ENCODE measurements around the gene NEB. TPM values are rescaled to one million over a fixed set of nuclear protein-coding genes. Genes with fewer than 3 reads are reported as not detected.
"Not testable (repeated sequence)": the region's sequence is repeated elsewhere in the genome, so short reads cannot be mapped to it uniquely, and the experiment has no call there.

NEB gene
- total RNA-seq, 1 donor from 2014 or later = 10.9 TPM

DNA sequence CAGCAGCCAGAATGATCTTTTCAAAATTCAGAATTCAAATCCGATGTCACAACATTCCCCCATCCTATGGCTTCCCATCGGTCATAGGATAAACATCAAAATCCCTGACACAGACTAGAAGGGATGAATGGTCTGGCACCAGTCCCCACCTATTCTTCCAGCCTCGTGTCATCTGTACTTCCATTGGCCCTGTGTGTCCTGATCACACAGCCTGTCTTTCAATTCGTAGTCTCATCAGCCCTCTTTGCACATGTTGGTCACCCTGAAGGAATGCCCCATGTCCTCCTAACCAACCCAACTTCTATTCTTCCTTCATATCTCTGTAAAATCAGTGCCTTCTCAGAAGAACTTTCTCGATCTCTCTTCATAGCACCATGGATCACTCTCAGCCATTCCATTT, 157.2 kb downstream of the NEB start:
- intact Hi-C loops (cut with DNase I) = no loop called here
- DNase-seq (ENCODE audit: low spot score) = no peak

DNA sequence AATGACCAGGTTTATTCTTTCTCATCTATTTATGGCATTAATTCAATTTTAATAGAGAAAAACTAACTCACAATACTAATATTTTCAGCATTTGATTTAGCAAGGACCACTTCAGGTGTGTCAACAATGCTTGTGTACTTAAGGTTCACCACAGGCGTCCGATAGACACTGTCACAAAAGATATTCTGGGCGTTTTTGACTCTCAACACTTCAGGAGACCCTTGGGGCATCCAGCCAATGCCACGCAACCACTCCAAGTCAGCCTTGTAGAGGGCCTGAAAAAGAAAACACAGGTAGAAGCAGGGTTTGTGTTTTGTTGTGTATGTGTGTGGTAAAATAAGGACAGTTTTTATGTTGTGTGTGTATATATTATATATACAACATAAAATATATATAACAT, 158.2 kb downstream of the NEB start:
- intact Hi-C loops (cut with DNase I) = no loop called here
- DNase-seq (ENCODE audit: low spot score) = no peak

DNA sequence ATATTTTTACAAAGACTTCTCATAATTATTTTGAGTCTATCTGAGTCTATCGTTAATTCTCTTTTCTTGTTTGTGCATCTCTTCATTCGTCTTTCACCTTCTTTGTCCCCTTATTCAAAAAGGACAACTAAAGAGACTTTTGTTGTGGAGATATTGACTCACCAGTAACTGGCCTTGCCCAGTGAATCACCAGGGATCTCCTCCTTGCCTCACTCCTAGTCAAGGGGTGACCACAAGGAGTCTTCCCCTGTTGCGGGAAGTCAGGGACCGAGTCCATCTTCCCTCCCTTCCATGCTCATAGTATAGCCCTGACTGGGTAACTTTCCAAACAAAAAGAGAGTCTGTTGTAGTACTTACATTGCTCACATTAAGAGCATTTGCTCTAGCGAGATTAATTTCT, 158.9 kb downstream of the NEB start:
- intact Hi-C loops (cut with DNase I) = no loop called here
- DNase-seq (ENCODE audit: low spot score) = no peak

DNA sequence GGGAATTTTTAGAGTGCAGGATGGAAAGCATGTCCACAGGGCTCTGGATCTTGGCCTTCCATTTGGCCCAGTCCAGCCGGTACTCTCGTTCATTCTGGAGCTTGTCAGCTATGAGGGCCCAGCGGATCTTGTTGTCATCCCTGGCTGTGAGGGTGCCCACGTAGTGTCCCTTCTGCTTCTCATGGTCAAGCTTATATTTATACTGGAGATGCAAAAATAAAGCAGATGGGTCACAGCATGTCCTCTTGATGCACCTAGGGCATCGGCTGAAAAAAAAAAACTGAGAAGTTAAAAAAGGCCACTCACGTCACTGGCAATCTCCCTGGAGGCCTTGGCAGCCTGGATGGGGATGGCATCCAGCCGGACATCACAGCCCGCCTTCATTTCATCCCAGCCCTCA, 164.1 kb downstream of the NEB start:
- intact Hi-C loops (cut with DNase I) = no loop called here
- no peak for DNase-seq (ENCODE audit: low spot score)

DNA sequence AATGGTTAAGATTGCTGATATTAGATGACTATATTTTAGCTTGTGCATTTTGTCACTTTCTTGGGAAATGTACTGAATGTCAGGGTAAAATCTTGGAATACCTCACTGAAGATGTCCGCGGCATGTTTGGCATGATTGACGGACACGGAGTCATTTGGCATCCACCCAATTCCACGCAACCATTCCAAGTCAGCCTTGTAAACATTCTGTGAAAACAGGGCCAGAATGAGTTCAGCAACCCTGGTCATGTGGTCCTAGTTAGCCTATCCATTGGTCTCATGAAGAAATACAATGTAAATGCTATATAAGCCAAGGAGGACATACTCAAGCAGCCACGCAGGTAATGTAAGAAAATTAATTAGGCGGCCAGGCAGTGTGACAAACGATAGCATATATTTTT, 165.1 kb downstream of the NEB start:
- no peak for DNase-seq (ENCODE audit: low spot score)
- intact Hi-C loops (cut with DNase I) = no loop called here

DNA sequence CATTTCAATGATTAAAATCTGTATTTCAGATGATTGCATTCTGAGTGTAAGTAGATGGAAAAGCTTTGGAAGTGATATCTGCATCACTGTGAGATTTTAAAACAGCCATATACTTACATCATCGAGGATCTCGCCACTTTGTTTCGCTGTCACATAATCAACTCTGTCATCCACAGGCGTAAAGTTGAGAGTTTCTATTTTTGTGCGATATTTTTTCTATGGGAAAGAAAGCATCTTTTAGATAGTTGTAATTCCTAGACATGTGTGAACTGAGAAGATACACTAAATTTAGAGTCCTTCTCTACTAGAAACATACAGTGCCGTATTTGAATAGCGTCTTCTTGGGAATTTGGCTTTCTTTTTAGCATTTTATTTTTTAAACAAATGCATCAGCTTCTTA, 165.8 kb downstream of the NEB start:
- intact Hi-C loops (cut with DNase I) = no loop called here
- DNase-seq (ENCODE audit: low spot score) = no peak

DNA sequence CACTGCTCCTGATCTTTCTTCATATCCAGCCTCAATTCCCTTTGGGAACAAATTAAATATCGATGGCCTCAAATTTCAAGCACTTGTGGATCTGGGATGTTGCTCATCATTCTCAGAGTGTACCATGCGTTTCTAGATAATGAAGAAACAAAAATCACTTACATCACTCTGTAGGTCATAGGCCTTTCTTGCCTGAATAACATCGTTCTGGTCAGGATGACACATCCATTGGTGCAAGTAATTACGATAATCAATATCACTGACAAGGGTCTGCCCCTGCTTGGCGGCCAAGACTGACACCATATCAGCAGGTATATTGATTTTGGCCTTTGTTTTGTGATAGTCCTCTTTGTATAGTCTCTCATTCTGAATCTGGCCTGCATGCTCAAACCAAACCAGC, 167.3 kb downstream of the NEB start:
- intact Hi-C loops (cut with DNase I) = no loop called here
- no peak for DNase-seq (ENCODE audit: low spot score)

DNA sequence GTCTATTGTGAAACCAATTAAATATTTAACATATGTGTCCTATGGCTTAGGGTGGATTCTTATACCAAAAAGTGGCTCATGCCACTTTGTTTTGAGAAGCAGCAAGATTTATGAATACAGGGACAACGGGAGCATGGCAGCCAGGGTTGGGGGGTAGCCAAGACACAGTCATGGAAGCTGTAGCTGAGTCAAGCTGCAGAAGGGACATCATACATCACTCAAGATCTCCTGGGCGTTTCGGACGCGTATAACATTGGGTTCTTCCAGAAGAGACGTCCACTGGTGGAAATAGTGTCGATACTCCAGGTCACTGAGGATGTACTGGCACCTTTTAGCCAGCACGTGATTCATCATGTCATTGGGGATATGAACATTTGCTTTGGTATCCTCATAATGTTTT, 171.9 kb downstream of the NEB start:
- no peak for DNase-seq (ENCODE audit: low spot score)
- intact Hi-C loops (cut with DNase I) = no loop called here

DNA sequence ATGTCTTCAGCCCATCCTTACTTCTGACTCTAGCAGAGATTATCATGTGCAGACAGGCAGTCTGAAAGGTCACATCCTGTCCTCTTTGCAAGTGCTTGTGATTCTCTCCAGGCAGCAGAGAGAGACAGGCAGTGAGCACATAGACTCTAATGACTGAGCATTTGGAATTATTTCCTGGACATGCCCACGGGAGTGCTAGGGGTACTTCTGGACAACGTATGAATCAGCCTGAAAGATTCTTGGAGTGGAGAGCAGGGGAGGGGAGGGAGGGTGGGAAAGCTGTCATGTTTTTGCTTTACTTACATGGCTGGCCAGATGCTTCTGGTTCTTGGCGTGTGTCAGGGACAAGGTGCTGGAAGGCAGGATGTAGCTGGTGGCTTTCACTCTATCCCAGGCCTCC, 174.0 kb downstream of the NEB start:
- intact Hi-C loops (cut with DNase I) = no loop called here
- no peak for DNase-seq (ENCODE audit: low spot score)

DNA sequence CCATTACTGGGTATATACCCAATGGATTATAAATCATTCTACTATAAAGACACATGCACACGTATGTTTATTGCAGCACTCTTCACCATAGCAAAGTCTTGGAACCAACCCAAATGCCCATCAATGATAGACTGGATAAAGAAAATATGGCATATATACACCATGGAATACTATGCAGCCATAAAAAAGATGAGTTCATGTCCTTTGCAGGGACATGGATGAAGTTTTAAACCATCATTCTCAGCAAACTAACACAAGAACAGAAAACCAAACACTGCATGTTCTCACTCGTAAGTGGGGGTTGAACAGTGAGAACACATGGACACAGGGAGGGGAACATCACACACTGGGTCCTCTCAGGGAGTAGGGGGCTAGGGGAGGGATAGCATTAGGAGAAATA, 174.8 kb downstream of the NEB start:
- intact Hi-C loops (cut with DNase I); DNase-seq (ENCODE audit: low spot score): not testable (repeated sequence)

DNA sequence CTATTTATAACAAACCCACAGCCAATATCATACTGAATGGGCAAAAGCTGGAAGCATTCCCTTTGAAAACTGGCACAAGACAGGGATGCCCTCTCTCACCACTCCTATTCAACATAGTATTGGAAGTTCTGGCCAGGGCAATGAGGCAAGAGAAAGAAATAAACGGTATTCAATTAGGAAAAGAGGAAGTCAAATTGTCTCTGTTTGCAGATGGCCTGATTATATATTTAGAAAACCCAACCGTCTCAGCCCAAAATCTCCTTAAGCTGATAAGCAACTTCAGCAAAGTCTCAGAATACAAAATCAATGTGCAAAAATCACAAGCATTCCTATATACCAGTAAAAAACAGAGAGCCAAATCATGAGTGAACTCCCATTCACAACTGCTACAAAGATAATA, 176.4 kb downstream of the NEB start:
- intact Hi-C loops (cut with DNase I); DNase-seq (ENCODE audit: low spot score): not testable (repeated sequence)

DNA sequence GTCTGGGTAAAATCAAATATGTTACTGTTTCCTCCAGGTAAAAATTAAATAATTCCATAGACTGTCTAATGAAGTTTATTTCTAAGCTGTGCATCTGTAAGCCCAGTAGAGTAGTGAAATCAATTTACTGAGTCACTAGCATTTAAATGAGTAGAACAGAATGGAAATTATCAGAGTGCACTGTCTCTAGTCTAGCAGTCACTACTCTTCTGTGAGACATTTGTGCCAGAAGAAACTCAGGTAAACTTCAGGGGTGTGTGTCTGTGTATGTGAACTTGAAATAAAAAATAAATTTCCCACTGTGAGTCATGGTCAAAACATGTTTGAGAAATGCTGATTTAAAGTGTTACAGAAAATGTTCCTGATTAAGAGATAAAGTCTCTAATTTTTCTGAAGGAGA, 178.2 kb downstream of the NEB start:
- intact Hi-C loops (cut with DNase I) = no loop called here
- no peak for DNase-seq (ENCODE audit: low spot score)

DNA sequence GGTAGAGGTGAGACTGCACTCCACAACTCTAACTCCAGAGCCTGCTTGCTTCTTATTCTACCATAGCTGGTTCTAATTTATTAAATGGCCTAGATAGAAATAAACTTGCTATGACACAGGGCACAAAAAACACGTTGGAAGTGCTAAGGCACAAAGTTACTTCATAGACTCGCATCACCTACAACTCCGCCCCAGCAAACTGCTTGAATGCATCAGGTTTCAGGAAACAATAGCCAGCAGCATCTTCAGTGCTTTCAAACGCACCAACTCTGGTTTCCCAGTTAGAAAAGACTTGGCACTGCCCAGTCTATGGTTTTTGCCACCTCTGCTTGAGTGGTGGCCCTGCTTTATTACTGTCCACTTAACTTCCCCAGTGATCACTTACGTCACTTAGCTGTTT, 182.0 kb downstream of the NEB start:
- no peak for DNase-seq (ENCODE audit: low spot score)
- intact Hi-C loops (cut with DNase I) = no loop called here

DNA sequence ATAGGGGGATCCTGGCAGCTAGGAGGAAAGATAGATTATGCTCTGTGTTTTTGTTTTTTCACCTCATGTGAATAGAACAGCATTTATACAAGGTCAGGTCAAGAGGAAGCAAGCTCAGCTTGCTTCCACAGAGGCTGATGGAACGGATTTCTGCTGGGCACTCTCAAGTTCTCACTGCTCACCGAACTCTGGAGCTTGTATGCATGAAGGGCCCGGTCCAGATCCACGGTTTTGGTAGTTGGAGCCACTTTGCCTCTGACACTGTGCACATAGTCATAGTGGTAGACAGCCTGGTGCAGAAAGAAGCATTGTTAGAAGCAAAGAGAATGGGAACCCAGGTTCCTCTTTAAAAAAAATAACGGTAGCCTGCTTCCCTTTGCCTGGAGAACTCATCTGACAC, 182.7 kb downstream of the NEB start:
- no peak for DNase-seq (ENCODE audit: low spot score)
- intact Hi-C loops (cut with DNase I) = no loop called here

DNA sequence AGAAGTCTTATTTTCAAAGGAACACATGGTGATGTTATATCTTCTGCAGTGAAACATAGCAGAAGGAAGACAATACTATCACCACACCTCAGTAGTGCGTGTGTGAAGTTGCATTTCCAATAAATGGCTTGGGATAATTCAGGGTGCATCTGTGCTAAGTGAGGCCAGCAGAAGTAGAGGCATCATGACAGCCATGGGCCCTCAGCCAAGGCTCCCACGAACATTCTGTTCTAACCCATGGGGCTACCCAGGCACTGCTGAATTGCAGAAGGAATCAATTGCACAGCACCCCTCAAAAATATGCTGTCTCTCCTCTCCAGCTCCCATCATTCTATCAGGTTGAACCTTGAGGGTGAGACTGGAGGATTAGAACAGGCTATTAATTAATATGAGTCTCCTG, 185.1 kb downstream of the NEB start:
- intact Hi-C loops (cut with DNase I) = no loop called here
- no peak for DNase-seq (ENCODE audit: low spot score)

DNA sequence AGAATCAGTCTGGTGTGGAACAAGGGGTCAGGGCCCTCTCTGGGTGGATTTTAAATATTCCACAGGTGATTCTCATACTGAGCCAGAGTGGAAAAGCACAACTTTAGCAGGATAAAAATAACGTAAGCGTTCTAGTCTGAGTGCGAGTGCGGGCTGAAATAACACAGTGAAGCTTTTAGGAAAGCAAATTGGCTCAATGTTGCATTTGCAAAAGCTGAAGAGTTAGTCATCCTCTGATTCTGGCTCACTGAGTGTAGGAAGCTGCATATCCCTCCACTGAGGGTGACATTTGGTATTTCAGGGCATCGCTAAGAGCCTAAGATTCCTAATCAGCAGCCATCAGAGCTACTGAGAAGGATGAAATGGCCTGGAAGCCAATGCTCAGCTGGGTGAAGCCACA, 189.8 kb downstream of the NEB start:
- DNase-seq (ENCODE audit: low spot score) = no peak

DNA sequence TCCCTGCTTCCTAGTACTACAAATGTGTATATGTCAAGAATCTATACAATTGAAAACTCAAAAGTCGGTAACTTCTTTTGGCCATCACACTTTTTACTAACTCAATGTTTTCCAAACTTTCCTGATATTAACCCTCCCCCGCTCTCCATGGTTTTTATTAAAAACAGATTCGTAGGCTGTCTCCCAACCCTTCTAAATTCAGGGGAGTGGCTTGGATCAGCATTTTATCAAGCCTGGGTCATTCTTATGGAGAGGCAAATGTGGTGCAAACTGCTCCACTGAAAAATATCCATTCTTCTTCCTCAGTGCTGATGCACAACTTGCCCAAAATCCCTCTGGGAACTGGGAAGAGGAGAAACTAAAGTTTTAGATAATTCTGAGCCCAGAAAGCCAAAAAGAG, 190.4 kb downstream of the NEB start:
- intact Hi-C loops (cut with DNase I) = no loop called here
- DNase-seq (ENCODE audit: low spot score) = no peak

More for the DNA sequence above, 189.8 kb downstream of the NEB start:
- intact Hi-C loops (cut with DNase I) = no loop called here

DNA sequence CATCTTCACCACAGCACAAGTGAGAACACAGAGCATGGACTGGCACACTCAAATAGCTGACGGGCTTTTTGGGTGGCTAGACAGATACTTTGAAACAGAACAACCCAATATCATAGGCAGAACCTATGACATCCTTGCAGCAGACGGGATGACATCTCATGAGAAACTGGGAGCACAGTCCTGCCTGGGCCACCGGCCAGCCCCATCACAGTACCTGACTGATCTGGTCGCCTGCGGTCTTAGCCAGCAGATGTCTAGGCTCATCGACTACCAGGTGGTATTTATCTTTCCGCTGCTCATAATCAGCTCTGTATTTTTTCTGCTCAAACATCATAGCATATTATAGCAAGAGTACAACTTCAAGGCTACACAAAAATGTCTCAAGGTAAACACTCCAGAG, 200.3 kb downstream of the NEB start:
- intact Hi-C loops (cut with DNase I) = no loop called here
- no peak for DNase-seq (ENCODE audit: low spot score)

DNA sequence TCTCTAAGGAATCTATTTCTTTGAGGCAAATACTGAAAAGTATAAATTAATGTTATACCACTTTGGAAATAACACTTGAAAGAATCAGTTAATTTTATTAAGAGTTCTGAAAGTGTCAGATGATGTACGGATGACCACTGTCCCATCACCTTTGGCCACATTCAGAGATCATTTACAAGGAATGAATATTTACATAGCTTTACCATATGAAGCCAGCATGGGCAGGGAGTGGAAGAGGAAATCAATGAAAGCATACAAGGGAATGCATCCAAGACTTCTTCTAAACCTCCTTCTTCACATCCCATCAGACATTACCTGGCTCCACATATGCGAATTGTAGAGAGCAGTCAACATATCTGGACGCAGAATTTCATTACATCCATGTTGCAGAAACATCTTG, 201.1 kb downstream of the NEB start:
- no peak for DNase-seq (ENCODE audit: low spot score)
- intact Hi-C loops (cut with DNase I) = no loop called here

DNA sequence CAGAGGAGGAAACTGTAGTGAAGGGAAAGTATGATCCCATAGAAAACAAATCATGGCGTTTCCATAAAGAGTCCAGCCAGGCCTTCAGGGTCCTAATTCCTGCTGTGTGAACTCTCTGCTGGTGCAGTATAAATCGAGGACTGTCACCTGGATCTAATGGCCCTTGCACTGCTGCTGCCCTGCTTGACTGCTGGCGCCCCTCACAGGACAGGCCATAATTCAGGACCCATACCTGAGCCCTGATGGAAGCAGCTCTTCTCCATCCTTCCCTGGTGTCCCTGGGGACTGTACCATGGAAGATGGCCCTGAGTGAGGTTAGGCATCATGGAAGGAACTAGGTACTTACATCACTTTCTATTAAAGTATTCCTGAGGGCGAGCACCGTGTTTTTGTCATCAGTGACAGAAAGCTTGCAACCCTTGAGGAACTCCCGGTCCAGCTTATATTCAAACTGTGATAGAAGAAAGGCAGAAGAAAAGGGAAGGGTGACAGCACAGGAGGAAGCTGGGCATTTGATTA, 207.6 kb downstream of the NEB start:
- no peak for DNase-seq (ENCODE audit: low spot score)
- intact Hi-C loops (cut with DNase I) = no loop called here

DNA sequence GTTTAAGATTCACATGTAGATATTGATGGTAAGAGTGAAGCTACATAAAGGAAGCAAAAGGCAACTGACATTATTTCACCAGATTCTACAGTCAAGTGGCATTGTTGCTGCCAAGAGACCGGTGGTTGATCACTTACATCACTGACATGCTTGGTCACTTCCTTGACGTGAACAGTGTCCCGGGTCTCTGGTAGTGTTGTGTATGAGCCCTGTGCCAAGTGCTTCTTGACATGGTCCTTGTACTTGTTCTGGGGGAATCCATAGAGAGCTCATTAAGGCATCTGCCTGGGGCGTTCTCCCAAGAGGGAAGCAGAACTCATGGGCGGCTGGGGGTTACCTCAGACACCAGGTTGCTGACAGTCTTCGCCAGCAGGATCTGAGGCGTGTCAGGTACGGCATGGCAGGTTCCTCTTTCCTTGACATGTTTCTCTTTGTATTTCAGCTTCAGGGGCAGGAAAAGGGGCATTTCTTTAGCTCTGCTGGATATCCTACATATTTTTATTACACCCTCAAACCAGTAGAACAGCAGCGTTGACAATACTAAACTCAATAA, 208.4 kb downstream of the NEB start:
- DNase-seq (ENCODE audit: low spot score) = no peak
- intact Hi-C loops (cut with DNase I) = no loop called here

DNA sequence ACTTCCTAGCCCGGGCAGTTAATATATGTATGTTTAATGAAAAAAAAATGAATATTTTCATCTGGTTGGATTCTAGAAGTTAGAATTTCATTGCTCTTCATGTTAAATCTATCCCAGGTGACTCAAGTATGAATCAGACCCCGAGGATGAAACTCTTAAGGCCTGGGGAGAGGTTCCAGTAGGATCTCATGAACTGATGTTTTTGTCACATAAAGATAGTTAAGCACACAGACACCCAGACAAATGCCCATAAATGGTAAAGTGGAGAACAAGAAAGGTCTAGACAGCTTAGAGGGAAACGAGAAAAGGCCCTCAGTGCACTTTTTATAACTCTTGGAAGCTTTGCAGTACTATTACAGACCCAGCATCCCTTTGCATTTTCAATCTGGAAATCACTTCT, 210.4 kb downstream of the NEB start:
- intact Hi-C loops (cut with DNase I) = no loop called here
- DNase-seq (ENCODE audit: low spot score) = no peak
